BLaER1 treated with 17β-estradiol and CSF1 and Interleukin-3, amounts not matched to agents 10 nM and 100 nM (cell line): Measurements from ENCODE around the gene BCAS3.
A peak's percentile ranks its signal among the peaks of the same experiment; 100 is the strongest.

ENCODE experiments used
- H3K27ac ChIP-seq, 11 experiments: shearing (Covaris generic); formaldehyde crosslinking; 2 replicates each; pipeline ENCODE4 v1.8.1; 2022
- H3K27me3 ChIP-seq, 11 experiments: shearing (Covaris generic); formaldehyde crosslinking; 2 replicates each; pipeline ENCODE4 v1.8.1; 2022
- H3K36me3 ChIP-seq, 11 experiments: shearing (Covaris generic); formaldehyde crosslinking; 2 replicates each; pipeline ENCODE4 v1.8.1; 2022
- H3K4me1 ChIP-seq, 10 experiments: shearing (Covaris generic); formaldehyde crosslinking; 2 replicates each; pipeline ENCODE4 v1.8.1; 2022
- H3K4me2 ChIP-seq, 11 experiments: shearing (Covaris generic); formaldehyde crosslinking; 2 replicates each; pipeline ENCODE4 v1.8.1; 2022
- H3K4me3 ChIP-seq, 10 experiments: shearing (Covaris generic); formaldehyde crosslinking; 2 replicates each; pipeline ENCODE4 v1.8.1; 2022
- H3K9ac ChIP-seq, 11 experiments: shearing (Covaris generic); formaldehyde crosslinking; 2 replicates each; pipeline ENCODE4 v1.8.1; 2022
- H3K9me3 ChIP-seq, 11 experiments: shearing (Covaris generic); formaldehyde crosslinking; replicated peaks in 1 of 11; 2 replicates each; pipeline ENCODE4 v1.8.1; 2022
- H4K20me1 ChIP-seq, 11 experiments: shearing (Covaris generic); formaldehyde crosslinking; 2 replicates each; pipeline ENCODE4 v1.8.1; 2022
- Cebpa-rat ChIP-seq, 11 experiments: shearing (Covaris generic); IDR thresholded peaks; 2 replicates each; pipeline ENCODE4 v1.8.1; 2022

The BCAS3 gene

DNA sequence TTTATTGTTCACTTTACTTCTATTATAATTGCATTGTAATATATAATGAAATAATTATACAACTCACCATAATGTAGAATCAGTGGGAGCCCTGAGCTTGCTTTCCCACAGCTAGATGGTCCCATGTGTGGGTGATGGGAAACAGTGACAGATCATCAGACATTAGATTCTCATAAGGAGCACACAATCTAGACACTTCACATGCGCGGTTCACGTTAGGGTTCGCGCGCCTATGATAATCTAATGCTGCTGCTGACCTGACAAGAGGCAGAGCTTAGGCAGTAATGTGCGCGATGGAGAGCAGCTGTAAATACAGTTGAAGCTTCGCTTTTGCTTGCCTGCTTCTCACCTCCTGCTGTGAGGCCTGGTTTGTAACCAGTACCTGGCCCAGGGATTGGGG lies 40.2 kb downstream of the BCAS3 start:
- Histone ChIP-seq H3K27me3 (no peaks in the 10 kb centered on the region), H3K27ac (no peak overlapping the region), H3K4me3 (no peak overlapping the region), H3K9ac (no peak overlapping the region), H3K36me3 (peaks cover 0 to 5% (median 0%) of the 10 kb centered on the region in 11 experiments; a peak in 1 of 22 replicates), H4K20me1 (peaks cover 0 to 5% (median 0%) of the 10 kb centered on the region in 11 experiments; a peak in 2 of 22 replicates), H3K9me3 (no peaks in the 10 kb centered on the region), H3K4me1 (no peaks in the 10 kb centered on the region), H3K4me2 (no peak overlapping the region)
- no peak for TF ChIP-seq Cebpa-rat (IDR thresholded peaks at IDR 0.05)

DNA sequence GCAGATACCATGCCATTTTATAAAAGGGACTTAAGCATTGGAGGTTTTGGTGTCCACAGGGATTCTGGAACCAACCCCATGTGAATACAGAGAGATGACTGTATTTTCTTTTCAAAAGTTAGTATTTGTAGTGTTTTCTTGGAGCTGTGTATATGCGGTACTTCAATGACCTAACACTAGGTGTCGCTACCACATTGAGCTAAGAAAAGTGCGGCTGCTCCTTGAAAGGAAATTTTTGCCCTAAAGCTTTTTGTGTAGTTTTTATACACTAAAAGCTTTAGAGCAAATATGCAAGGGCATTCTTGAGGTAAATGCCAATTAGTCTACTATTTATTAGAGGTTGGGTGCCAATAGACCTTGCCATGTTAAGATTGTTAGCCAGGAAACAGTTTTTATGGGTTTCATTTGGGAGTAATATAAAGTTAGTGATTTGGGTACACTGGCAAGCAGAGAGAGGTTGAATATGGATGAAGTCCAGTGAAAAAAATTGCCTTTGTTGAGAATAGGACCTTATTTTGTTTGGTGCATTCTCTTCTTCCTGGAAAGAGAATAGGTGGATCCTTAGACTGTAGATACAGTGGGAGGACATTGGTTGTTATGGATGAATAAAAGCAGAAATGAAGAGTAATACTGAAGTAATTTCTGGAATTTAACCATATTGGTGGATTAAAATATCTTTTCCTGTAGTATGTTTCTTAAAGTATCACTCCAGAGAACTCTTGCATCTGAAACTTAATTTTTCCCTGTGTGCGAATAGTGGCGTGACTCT lies 43.3 kb downstream of the BCAS3 start:
- Histone ChIP-seq H3K9me3 (no peaks in the 10 kb centered on the region), H3K9ac (no peak overlapping the region), H3K27me3 (no peaks in the 10 kb centered on the region), H3K4me3 (no peak overlapping the region), H4K20me1 (peaks cover 0 to 5% (median 0%) of the 10 kb centered on the region in 11 experiments; a peak in 2 of 22 replicates), H3K4me2 (no peak overlapping the region), H3K27ac (no peak overlapping the region), H3K36me3 (no peaks in the 10 kb centered on the region; a peak in 1 of 22 replicates), H3K4me1 (no peaks in the 10 kb centered on the region)
- TF ChIP-seq Cebpa-rat (IDR thresholded peaks at IDR 0.05): no peak

DNA sequence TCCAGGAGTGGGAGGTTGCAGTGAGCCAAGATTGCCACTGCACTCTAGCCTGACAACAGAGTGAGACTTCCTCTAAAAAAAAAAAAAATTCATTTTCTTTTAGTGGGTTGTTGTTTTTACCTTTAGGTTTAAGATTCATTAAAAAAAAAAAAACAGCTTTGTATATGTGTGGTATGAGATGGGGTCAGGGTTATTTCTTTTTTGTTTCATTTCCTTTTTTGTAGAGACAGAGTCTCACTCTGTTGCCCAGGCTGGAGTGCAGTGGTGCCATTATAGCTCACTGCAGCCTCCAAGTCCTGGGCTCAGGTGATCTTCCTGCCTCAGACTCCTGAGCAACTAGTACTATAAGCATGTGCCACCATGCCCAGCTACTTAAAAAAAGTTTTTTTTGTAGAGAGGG lies 47.0 kb downstream of the BCAS3 start:
- Histone ChIP-seq H3K4me3 (no peak overlapping the region), H3K9ac (no peak overlapping the region), H3K36me3 (peaks cover 0 to 11% (median 0%) of the 10 kb centered on the region in 11 experiments; a peak in 2 of 22 replicates), H3K27me3 (no peaks in the 10 kb centered on the region), H4K20me1 (peaks cover 0 to 5% (median 0%) of the 10 kb centered on the region in 11 experiments; a peak in 2 of 22 replicates), H3K4me2 (no peak overlapping the region), H3K9me3 (peaks cover 0 to 6% (median 0%) of the 10 kb centered on the region in 11 experiments; a peak in 1 of 22 replicates), H3K27ac (no peak overlapping the region), H3K4me1 (peaks cover under 1 to 6% (median 2%) of the 10 kb centered on the region in 10 experiments; a peak in 18 of 20 replicates)
- TF ChIP-seq Cebpa-rat (IDR thresholded peaks at IDR 0.05): no peak

DNA sequence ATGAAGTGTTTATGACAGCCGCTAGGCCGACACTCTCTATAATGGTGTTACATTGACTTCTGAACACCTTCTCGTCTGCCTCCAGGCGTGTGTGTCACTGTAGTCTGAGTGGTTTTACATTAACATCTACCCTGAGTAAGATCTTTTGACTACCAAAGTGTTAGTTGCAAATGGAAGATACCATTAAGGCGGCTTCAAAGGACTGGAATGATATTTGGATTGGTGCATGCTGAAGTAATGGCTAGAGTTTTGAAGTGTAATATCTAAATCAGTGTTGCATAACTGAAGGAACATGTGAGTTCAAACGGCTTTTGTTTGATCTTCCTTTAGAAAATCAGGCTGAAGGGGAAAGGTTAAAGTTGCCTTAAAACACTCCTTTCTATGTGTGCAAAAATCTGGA lies 52.2 kb downstream of the BCAS3 start:
- H3K4me3 ChIP-seq: no peak overlapping the region
- H3K4me1 ChIP-seq: peaks cover 13 to 20% (median 18%) of the 10 kb centered on the region in 10 experiments
- H3K27me3 ChIP-seq: no peaks in the 10 kb centered on the region
- no peak for TF ChIP-seq Cebpa-rat (IDR thresholded peaks at IDR 0.05)
- peak overlapping the region in 2 of 11 experiments; percentile 11 to 51; a peak in 3 of 22 replicates for H3K9ac ChIP-seq
- no peaks in the 10 kb centered on the region for H4K20me1 ChIP-seq
- H3K27ac ChIP-seq: peak overlapping the region in 8 of 11 experiments; percentile 9 to 59 (median 34); a peak in 12 of 22 replicates
- H3K4me2 ChIP-seq: peak overlapping the region; percentile 36 to 86 (median 58)
- H3K9me3 ChIP-seq: peaks cover 0 to 6% (median 0%) of the 10 kb centered on the region in 11 experiments; a peak in 1 of 22 replicates
- peaks cover 0 to 11% (median 0%) of the 10 kb centered on the region in 11 experiments; a peak in 2 of 22 replicates for H3K36me3 ChIP-seq

DNA sequence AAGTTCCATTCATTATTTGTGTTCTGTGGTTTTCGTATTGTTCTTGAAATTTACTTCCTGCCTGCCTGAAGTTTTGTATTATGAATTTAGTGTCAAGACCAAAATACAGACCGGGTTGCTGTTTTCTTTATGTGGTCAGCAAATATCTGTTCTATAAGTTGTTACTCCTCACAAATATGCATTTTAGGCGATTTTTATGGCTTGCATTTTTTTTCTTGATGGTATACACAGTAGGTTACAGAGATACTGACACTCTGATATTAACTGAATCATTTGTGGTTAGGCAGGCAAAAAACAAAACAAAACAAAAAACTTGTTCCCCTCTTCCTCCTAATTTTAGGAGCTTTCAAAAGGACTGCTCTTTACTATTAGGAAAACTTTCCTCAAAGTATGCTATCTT lies 52.6 kb downstream of the BCAS3 start:
- peak overlapping the region in 4 of 11 experiments; percentile 11 to 51 (median 23); a peak in 8 of 22 replicates for H3K9ac ChIP-seq
- no peak overlapping the region for H3K4me3 ChIP-seq
- H4K20me1 ChIP-seq: no peaks in the 10 kb centered on the region
- H3K9me3 ChIP-seq: peaks cover 0 to 6% (median 0%) of the 10 kb centered on the region in 11 experiments; a peak in 1 of 22 replicates
- H3K36me3 ChIP-seq: peaks cover 0 to 11% (median 0%) of the 10 kb centered on the region in 11 experiments; a peak in 2 of 22 replicates
- H3K4me1 ChIP-seq: peaks cover 13 to 20% (median 18%) of the 10 kb centered on the region in 10 experiments
- no peak for TF ChIP-seq Cebpa-rat (IDR thresholded peaks at IDR 0.05)
- peak overlapping the region; percentile 36 to 86 (median 58) for H3K4me2 ChIP-seq
- peak overlapping the region in 9 of 11 experiments; percentile 9 to 59 (median 34); a peak in 15 of 22 replicates for H3K27ac ChIP-seq
- H3K27me3 ChIP-seq: no peaks in the 10 kb centered on the region

DNA sequence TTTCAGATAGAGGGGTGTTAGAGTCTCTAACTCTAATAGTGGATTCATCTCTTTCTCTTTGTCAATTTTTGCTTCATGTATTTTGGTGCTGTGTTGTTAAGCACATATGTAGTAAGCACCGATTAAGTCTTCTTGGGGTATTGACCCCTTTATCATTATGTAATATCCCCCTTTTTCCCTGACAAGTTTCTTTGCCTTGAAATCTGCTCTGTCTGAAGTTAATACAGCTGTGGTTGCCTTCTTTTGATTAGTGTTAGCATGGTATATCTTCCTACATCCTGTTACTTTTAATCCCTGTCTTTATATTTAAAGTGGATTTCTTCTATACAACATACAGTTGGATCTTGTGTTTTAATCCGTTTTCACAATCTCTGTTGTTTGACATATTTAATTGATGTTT lies 60.6 kb downstream of the BCAS3 start:
- Histone ChIP-seq H3K4me2 (no peak overlapping the region), H4K20me1 (no peaks in the 10 kb centered on the region), H3K9ac (no peak overlapping the region), H3K27me3 (no peaks in the 10 kb centered on the region), H3K27ac (no peak overlapping the region), H3K4me1 (no peaks in the 10 kb centered on the region), H3K4me3 (no peak overlapping the region), H3K36me3 (no peaks in the 10 kb centered on the region), H3K9me3 (no peaks in the 10 kb centered on the region)
- TF ChIP-seq Cebpa-rat (IDR thresholded peaks at IDR 0.05): no peak

DNA sequence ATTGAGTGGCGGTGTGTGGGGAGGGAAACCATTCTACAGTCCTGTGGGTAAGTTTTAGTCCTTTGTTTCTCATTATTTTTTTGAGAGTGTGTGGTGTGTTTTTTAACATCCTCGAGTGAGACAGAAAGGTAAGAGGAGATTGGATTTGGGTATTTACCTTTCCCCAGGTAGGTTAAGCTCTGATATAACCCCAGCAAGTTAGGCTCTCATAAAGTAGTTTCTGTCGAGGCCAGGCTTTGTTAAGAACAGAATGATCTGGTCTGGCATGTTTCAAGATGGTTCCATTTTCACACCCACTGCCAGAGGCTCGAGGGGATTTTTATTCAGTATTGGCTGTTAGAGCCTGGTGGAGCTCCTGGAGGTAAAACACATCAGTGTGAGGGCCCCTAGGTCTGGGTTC lies 62.9 kb downstream of the BCAS3 start:
- H3K36me3 ChIP-seq: no peaks in the 10 kb centered on the region
- no peak overlapping the region for H3K4me3 ChIP-seq
- no peak for TF ChIP-seq Cebpa-rat (IDR thresholded peaks at IDR 0.05)
- H3K27me3 ChIP-seq: no peaks in the 10 kb centered on the region
- H3K9ac ChIP-seq: no peak overlapping the region
- H3K27ac ChIP-seq: no peak overlapping the region
- H4K20me1 ChIP-seq: no peaks in the 10 kb centered on the region
- no peaks in the 10 kb centered on the region for H3K4me1 ChIP-seq
- H3K9me3 ChIP-seq: no peaks in the 10 kb centered on the region
- no peak overlapping the region for H3K4me2 ChIP-seq

DNA sequence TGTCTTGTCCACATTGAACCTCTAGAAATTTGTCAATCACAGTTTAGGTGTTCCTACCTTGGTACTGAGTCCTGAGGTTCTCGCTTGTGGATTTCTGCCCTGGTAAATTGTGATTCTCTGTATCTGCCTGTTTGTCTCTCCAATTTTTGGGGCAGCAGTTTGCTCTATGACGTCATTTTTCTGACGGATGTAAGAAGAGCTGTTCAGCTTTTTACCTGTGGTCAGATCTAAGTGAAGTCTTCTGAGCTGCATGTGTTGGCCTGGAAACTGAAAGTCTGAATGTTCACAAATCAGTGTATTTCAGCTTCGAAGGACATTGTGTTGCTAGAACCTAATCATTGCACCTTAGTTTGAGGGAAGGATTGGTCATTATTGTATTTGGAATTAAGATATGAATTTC lies 63.4 kb downstream of the BCAS3 start:
- Histone ChIP-seq H3K9ac (no peak overlapping the region), H3K36me3 (no peaks in the 10 kb centered on the region), H3K4me2 (no peak overlapping the region), H4K20me1 (no peaks in the 10 kb centered on the region), H3K27ac (no peak overlapping the region), H3K9me3 (no peaks in the 10 kb centered on the region), H3K27me3 (no peaks in the 10 kb centered on the region), H3K4me3 (no peak overlapping the region), H3K4me1 (no peaks in the 10 kb centered on the region)
- no peak for TF ChIP-seq Cebpa-rat (IDR thresholded peaks at IDR 0.05)

DNA sequence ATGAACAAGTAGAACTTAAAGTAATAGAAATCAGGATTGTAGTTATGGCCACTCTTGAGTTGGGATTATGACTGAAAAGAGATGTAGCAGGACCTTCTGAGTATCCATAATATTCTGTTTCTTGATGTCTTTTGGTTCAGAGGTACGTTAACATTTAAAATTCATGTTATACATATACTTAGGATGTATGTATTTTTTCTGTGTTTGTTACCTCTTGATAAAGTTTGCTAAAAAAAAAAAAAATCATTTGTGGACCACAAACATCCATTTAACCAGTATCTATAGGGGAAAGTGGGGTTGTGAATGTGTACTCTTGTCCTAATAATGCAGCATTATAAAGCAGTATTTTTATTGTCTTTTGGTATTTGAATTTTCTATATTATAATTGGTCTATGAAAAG lies 65.6 kb downstream of the BCAS3 start:
- no peak for TF ChIP-seq Cebpa-rat (IDR thresholded peaks at IDR 0.05)
- Histone ChIP-seq H3K4me2 (no peak overlapping the region), H3K36me3 (no peaks in the 10 kb centered on the region), H3K4me3 (no peak overlapping the region), H3K4me1 (no peaks in the 10 kb centered on the region), H3K27ac (no peak overlapping the region), H3K9ac (no peak overlapping the region), H4K20me1 (no peaks in the 10 kb centered on the region), H3K27me3 (no peaks in the 10 kb centered on the region), H3K9me3 (no peaks in the 10 kb centered on the region)
